Neural cell (in vitro differentiated cells): ENCODE data around the gene KLC3. TPM values are rescaled to one million over a fixed set of nuclear protein-coding genes. Genes with fewer than 3 reads are reported as not detected.

Experiments used
- H2AFZ ChIP-seq: fragments of 200-600, 300-800 bp; sonication (generic), shearing (Covaris generic); 2 replicates; pipeline ENCODE4 v1.6.0; 2014; ENCODE audit warnings: low read depth, mild to moderate bottlenecking, antibody characterized with exemption, low read length, moderate library complexity
- H3F3A ChIP-seq: fragments of 200-600 bp; shearing (Covaris generic); 2 replicates; pipeline ENCODE4 v1.6.1; 2016; ENCODE audit warnings: mild to moderate bottlenecking, moderate library complexity, mixed read lengths, antibody characterized with exemption, low read length; ENCODE audit not compliant: insufficient read depth, poor library complexity, severe bottlenecking
- H3K27ac ChIP-seq: fragments of 200-600, 300-800 bp; sonication (generic), shearing (Covaris generic); 2 replicates; pipeline ENCODE4 v1.5.1; 2014; ENCODE audit warnings: mild to moderate bottlenecking, low read length, moderate library complexity
- H3K27me3 ChIP-seq: fragments of 300-800, 200-600 bp; sonication (generic), shearing (Covaris generic); 2 replicates; pipeline ENCODE4 v1.6.0; 2014; ENCODE audit warnings: mild to moderate bottlenecking, low read depth, low read length, moderate library complexity; ENCODE audit not compliant: insufficient read depth
- H3K36me3 ChIP-seq: fragments of 300-800, 200-600 bp; sonication (generic), shearing (Covaris generic); 2 replicates; pipeline ENCODE4 v1.5.1; 2014; ENCODE audit warnings: mild to moderate bottlenecking, antibody characterized with exemption, low read length, moderate library complexity; ENCODE audit not compliant: insufficient read depth
- H3K4me2 ChIP-seq: fragments of 300-800, 200-600 bp; sonication (generic), shearing (Covaris generic); 2 replicates; pipeline ENCODE4 v1.6.0; 2014; ENCODE audit warnings: mild to moderate bottlenecking, low read length
- H3K4me3 ChIP-seq: fragments of 300-800, 200-600 bp; sonication (generic), shearing (Covaris generic); 2 replicates; pipeline ENCODE4 v1.5.1; 2014; ENCODE audit warnings: mild to moderate bottlenecking, low read length, moderate library complexity
- H3K79me2 ChIP-seq: fragments of 200-600 bp; shearing (Covaris generic); replicated peaks from 2 replicates; pipeline ENCODE4 v1.6.0; 2014; ENCODE audit warnings: mild to moderate bottlenecking, low read length, moderate library complexity; ENCODE audit not compliant: insufficient read depth
- H3K9ac ChIP-seq: fragments of 300-800, 200-600 bp; sonication (generic), shearing (Covaris generic); 2 replicates; pipeline ENCODE4 v1.6.1; 2016; ENCODE audit warnings: mild to moderate bottlenecking, low read length, mixed read lengths
- H3K9me2 ChIP-seq: fragments of 200-600 bp; shearing (Covaris generic); 2 replicates; pipeline ENCODE4 v1.6.1; 2016; ENCODE audit warnings: mild to moderate bottlenecking, low read length, mixed read lengths; ENCODE audit not compliant: insufficient read depth
- H3K9me3 ChIP-seq: fragments of 200-600, 300-800 bp; sonication (generic), shearing (Covaris generic); 2 replicates; pipeline ENCODE4 v1.6.1; 2016; ENCODE audit warnings: mild to moderate bottlenecking, mixed run types, low read length, moderate library complexity, mixed read lengths
- H4K20me1 ChIP-seq: fragments of 200-600 bp; shearing (Covaris generic); 2 replicates; pipeline ENCODE4 v1.6.1; 2016; ENCODE audit warnings: mild to moderate bottlenecking, mixed run types; ENCODE audit not compliant: insufficient read depth
- EP300 ChIP-seq: fragments of 450-650 bp; conservative IDR thresholded peaks from 2 replicates; pipeline ENCODE4 v1.6.1; 2014; ENCODE audit warnings: antibody characterized with exemption, mild to moderate bottlenecking, moderate library complexity; ENCODE audit not compliant: poor library complexity, severe bottlenecking
- EZH2 ChIP-seq: fragments of 200-600, 300-800 bp; shearing (Covaris generic), sonication (generic); IDR thresholded peaks from 2 replicates; pipeline ENCODE4 v1.6.1; 2014; ENCODE audit warnings: antibody characterized with exemption, low read length, borderline replicate concordance, mild to moderate bottlenecking; ENCODE audit not compliant: insufficient read depth, poor library complexity, severe bottlenecking
- MXI1 ChIP-seq: fragments of 450-650 bp; conservative IDR thresholded peaks from 2 replicates; pipeline ENCODE4 v1.6.1; 2014; ENCODE audit warnings: antibody characterized with exemption, mild to moderate bottlenecking; ENCODE audit not compliant: poor library complexity, severe bottlenecking
- POLR2AphosphoS5 ChIP-seq: IDR thresholded peaks from 2 replicates; pipeline ENCODE4 v1.6.1; 2012
- RAD21 ChIP-seq: fragments of 450-650 bp; conservative IDR thresholded peaks from 2 replicates; pipeline ENCODE4 v1.6.1; 2014; ENCODE audit warnings: antibody characterized with exemption, mild to moderate bottlenecking, moderate library complexity
- TAF1 ChIP-seq: IDR thresholded peaks from 2 replicates; pipeline ENCODE4 v1.6.1; 2012; ENCODE audit warnings: low read depth
- polyA plus RNA-seq: library from polyadenylated mRNA; depleted of rRNA; stranded (reverse); fragments of >200 nt; gene quantifications from 2 replicates; pipeline ENCODE4 v1.2.3, GENCODE V29; 2014
- TF ChIP-seq, protein P1 (sequence below): fragments of 450-650 bp; IDR thresholded peaks from 2 replicates; pipeline ENCODE4 v1.5.1; 2014; ENCODE audit warnings: antibody characterized with exemption, mild to moderate bottlenecking, moderate library complexity; ENCODE audit not compliant: poor library complexity, severe bottlenecking
- TF ChIP-seq, protein P2 (sequence below): IDR thresholded peaks from 2 replicates; pipeline ENCODE4 v1.6.1; 2012; ENCODE audit warnings: borderline replicate concordance

The KLC3 gene
- polyA plus RNA-seq, 1 donor from 2014 or later = not detected

DNA sequence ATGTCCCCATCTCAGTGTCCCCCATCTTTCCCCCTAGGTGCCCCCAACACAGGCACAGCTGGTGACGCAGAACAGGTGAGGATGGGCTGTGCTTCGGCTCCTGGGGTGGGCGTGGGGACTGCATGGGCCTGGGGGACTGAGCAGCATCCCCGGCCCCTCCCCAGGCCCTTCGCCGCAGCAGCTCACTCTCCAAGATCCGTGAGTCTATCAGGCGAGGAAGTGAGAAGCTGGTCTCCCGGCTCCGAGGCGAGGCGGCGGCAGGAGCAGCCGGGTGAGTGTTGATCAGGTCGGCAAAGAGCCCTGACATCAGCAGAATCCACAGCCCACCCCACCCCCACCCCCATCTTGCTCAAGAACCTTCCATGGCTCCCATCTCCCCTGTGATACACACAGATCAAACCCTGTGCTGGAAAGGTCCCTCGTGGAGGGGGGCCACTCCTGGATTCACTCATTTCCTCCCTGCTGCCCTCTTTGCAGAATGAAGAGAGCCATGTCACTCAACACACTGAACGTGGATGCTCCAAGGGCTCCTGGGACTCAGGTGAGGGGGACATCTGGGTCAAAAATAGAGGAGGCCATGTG, 10.0 kb downstream of the KLC3 start:
- TF ChIP-seq EZH2 (no peak), MXI1 (no peak)
- TF ChIP-seq, protein P1, sequence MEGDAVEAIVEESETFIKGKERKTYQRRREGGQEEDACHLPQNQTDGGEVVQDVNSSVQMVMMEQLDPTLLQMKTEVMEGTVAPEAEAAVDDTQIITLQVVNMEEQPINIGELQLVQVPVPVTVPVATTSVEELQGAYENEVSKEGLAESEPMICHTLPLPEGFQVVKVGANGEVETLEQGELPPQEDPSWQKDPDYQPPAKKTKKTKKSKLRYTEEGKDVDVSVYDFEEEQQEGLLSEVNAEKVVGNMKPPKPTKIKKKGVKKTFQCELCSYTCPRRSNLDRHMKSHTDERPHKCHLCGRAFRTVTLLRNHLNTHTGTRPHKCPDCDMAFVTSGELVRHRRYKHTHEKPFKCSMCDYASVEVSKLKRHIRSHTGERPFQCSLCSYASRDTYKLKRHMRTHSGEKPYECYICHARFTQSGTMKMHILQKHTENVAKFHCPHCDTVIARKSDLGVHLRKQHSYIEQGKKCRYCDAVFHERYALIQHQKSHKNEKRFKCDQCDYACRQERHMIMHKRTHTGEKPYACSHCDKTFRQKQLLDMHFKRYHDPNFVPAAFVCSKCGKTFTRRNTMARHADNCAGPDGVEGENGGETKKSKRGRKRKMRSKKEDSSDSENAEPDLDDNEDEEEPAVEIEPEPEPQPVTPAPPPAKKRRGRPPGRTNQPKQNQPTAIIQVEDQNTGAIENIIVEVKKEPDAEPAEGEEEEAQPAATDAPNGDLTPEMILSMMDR = no peak
- H3K79me2 ChIP-seq = no peaks in the 10 kb centered on the region
- no peaks in the 10 kb centered on the region for H4K20me1 ChIP-seq
- no peak overlapping the region for H3K4me3 ChIP-seq
- no peak overlapping the region for H3K9ac ChIP-seq
- no peaks in the 10 kb centered on the region for H3K9me3 ChIP-seq
- H3K27ac ChIP-seq = no peak overlapping the region
- no peak overlapping the region for H2AFZ ChIP-seq
- no peaks in the 10 kb centered on the region for H3K9me2 ChIP-seq
- H3K27me3 ChIP-seq = no peaks in the 10 kb centered on the region
- H3K4me2 ChIP-seq = no peak overlapping the region
- H3F3A ChIP-seq = no peaks in the 10 kb centered on the region
- H3K36me3 ChIP-seq = no peaks in the 10 kb centered on the region

DNA sequence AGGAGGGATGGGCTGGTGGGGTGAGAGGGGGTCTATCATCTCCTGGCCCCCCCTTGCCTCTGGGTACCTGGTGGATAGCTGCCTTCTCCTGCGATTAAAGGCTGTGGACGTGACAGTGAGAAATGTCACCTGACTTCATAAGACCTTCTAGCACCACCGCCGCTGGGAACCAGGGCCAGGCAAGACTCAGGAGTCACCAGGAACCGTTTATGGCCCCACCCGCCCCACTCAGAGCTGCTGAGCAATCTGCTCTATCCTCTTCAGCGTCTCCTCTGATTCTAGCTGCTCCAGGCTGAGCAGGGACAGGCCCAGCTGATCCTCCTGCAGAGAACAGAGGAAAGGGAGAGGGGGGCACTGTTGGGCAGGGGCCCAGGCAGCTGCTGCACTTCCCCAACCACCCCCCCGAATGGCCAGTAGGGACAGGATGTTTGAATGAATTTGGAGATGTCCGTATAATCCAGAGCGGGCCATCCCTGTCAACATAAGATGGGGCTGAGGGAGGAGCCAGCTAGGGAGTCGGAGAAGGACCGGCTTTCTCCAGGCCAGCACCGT, 10.9 kb downstream of the KLC3 start:
- Histone ChIP-seq H3K27ac (no peak overlapping the region), H3K36me3 (no peaks in the 10 kb centered on the region), H3K9ac (no peak overlapping the region), H4K20me1 (no peaks in the 10 kb centered on the region), H3K27me3 (no peaks in the 10 kb centered on the region), H3K9me2 (no peaks in the 10 kb centered on the region), H3K4me3 (no peak overlapping the region), H2AFZ (no peak overlapping the region), H3K9me3 (no peaks in the 10 kb centered on the region), H3K79me2 (no peaks in the 10 kb centered on the region), H3F3A (no peaks in the 10 kb centered on the region), H3K4me2 (no peak overlapping the region)
- TF ChIP-seq, protein P1 = no peak
- no peak for TF ChIP-seq RAD21
- no peak for TF ChIP-seq POLR2AphosphoS5
- no peak for TF ChIP-seq TAF1

DNA sequence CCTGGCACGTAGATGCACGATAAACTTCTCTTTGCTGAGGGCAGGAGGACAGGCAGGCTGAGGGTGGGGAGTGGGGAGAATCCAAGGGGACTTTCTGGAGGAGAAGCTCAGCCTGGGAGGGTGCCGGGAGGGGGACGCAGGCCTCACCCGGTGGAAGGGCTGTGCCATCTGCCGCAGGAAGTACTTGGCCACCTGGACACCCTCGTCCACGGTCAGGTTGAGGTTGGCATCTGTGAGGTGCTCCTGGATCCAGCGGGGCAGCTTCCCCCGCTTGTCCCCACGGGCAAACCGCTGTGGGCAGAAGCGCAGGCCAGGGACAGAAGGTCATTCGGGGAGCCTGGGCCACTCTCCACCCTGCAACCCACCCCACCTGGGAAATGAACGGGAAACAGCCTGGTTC, 11.5 kb downstream of the KLC3 start:
- no peaks in the 10 kb centered on the region for H3K9me3 ChIP-seq

More for the DNA sequence above, 11.5 kb downstream of the KLC3 start:
- Histone ChIP-seq H3K79me2 (no peaks in the 10 kb centered on the region), H3K27ac (no peak overlapping the region), H3K4me3 (no peak overlapping the region), H3F3A (no peaks in the 10 kb centered on the region), H4K20me1 (no peaks in the 10 kb centered on the region), H3K9me2 (no peaks in the 10 kb centered on the region), H2AFZ (no peak overlapping the region), H3K9ac (no peak overlapping the region), H3K4me2 (no peak overlapping the region), H3K36me3 (no peaks in the 10 kb centered on the region), H3K27me3 (no peaks in the 10 kb centered on the region)
- no peak for TF ChIP-seq EP300
- no peak for TF ChIP-seq MXI1
- TF ChIP-seq, protein P2, sequence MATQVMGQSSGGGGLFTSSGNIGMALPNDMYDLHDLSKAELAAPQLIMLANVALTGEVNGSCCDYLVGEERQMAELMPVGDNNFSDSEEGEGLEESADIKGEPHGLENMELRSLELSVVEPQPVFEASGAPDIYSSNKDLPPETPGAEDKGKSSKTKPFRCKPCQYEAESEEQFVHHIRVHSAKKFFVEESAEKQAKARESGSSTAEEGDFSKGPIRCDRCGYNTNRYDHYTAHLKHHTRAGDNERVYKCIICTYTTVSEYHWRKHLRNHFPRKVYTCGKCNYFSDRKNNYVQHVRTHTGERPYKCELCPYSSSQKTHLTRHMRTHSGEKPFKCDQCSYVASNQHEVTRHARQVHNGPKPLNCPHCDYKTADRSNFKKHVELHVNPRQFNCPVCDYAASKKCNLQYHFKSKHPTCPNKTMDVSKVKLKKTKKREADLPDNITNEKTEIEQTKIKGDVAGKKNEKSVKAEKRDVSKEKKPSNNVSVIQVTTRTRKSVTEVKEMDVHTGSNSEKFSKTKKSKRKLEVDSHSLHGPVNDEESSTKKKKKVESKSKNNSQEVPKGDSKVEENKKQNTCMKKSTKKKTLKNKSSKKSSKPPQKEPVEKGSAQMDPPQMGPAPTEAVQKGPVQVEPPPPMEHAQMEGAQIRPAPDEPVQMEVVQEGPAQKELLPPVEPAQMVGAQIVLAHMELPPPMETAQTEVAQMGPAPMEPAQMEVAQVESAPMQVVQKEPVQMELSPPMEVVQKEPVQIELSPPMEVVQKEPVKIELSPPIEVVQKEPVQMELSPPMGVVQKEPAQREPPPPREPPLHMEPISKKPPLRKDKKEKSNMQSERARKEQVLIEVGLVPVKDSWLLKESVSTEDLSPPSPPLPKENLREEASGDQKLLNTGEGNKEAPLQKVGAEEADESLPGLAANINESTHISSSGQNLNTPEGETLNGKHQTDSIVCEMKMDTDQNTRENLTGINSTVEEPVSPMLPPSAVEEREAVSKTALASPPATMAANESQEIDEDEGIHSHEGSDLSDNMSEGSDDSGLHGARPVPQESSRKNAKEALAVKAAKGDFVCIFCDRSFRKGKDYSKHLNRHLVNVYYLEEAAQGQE = no peak
